GM21723 (cell line): ENCODE measurements around the gene CCDC68.

ENCODE experiments used
- ATAC-seq: cut with Tn5 transposase; IDR thresholded peaks from one replicate; pipeline ENCODE4 v1.9.1; 2021; ENCODE audit warnings: mild to moderate bottlenecking, moderate library complexity; ENCODE audit not compliant: unreplicated experiment

CCDC68 gene

DNA sequence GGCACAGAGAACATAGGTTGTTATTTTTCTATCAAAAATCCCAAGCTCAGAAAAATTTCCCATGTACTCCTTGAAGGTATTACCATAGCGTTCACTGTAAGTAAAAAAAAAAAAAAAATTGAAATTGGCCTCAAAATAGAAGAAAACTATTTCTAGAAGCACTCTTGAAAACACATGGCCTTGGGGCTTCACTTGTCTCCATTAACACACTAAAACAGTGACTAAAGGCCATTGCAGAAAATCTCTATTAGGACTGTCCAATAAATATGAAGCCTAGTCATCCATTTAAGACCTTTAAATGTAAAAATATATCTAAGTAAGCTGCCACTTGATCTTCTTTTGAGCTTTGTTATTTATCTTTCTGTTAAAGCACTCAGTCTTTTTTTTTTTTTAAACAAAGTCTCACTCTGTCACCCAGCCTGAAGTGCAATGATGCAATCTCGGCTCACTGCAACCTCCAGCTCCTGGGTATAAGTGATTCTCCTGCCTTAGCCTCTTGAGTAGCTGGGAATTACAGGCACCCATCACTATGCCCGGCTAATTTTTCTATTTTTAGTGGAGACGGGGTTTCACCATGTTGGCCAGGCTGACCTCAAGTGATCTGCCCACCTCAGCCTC, 35.8 kb downstream of the CCDC68 start:
- no peak for ATAC-seq

DNA sequence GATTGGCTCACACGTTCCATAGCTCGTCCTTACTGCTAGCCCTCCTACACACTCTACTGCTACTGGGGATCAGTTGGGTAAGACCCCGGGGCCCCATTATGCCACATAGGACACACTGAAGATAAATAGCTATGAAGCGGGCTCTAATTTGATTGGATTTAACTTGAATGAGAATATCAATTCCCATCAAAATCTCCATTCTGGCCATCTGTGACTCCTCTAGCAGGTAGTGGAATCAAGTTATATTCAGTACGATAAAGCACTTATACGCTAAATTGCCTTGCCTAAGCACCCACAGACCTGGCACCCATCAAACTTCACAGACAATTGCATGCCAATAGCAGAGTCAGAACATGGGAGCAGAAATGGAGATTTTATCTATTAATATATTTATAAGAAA, 39.8 kb downstream of the CCDC68 start:
- no peak for ATAC-seq

DNA sequence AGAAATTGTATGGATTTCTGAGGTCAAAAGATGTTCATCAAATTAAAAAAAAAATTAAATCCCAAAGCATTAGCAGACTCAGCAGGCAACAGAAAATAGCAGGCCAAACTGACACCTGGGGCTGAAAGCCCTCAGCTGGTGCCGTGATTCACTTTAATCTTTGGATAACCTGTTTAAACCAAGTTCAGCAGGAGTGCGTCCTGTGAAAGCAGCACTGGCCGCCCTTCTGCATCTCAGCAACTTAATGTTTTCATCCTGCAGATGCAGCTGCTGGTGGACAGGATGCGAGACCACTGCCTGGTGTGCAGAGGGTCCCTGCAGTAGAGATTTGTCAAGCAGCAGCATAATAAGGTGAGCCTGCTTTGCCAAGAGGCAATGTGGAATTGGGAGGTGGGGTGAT, 41.2 kb downstream of the CCDC68 start:
- ATAC-seq: no peak

DNA sequence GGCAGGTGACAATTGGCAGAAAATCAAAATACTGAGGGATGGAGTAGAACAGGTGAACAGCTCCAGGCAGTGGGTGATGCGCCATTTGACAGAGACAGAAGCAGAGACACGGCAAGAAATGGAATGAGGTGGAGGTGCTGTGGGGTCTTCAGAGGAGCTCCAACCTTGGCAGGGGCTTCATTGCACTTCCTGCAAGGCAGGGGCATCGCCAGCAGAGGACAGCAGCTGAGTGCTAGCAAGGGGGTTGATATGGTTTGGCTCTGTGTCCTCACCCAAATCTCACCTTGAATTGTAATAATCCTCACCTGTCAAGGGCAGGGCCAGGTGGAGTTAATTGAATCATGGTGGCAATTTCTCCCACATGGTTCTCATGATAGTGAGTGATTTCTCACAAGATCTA, 42.8 kb downstream of the CCDC68 start:
- ATAC-seq: no peak

DNA sequence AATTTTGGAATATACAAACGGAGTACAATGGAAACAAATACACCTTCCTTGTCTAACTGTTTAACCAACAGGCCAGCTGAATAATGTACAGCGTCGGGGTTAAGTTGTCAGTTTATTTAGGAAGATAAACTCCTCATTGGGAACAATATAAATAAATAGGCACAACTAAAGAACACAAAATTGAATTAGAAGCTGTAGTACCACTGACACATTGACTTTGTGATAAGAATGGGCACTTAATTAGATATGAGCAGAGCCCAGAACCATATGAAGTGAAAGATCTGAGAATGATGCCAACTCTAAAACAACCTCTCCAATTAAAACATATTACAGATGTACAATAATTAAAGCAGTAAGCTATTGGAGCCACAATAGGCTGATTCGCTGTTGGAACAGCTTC, 44.4 kb downstream of the CCDC68 start:
- no peak for ATAC-seq

DNA sequence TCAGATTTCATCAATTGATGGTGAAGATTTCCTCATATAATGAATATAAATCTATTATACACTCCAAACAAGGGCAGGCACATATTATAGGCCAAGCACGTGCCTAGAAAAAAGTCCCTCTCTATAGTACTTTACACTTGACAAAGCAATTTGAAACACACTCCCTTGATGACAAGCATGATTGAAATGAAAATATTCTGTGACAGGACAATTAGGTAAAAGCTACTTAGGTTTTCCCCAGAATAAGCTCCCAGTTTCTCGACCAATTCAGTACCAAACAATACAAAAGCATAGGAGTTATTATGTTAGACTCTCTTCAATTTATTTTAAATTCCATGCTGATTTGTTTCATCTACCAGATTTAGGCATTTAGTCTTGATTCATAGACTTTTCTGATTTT, 47.7 kb downstream of the CCDC68 start:
- ATAC-seq: no peak

DNA sequence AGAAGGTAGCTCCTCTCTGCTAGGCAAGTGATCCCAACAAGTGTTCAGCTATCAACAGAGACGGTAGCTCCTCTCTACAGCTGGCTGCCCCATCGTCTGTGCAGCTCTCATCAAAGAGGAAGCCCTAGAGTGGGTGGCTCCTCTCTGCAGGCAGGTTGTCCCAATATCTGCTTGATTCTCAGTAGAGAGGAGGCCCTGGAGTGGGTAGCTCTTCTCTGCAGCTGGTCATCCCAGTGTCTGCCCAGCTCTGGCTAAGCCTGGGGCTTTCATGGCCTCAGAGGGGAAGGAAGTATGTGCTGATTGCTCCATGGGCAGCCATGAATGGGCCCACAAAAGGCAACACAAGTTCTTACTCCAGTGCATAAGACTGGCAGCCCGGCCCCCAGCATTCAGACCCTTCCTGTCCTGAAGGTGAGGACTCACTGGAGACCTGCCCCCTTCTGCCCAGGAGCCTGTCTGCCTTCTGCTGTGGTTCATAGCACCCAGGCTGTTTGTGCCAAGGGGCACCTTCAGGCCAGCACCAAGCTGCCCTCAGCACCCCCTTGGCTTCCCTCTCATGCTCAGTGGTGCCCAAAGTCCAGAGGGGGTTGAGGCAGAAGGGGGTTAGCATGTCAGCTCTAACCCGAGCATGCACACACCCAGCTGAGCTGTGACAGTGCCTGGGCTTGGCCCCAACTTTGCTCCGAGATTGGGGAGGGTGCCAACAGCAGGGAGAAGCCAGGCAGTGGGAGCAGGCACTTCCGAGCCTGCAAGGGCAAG, 48.9 kb downstream of the CCDC68 start:
- no peak for ATAC-seq

DNA sequence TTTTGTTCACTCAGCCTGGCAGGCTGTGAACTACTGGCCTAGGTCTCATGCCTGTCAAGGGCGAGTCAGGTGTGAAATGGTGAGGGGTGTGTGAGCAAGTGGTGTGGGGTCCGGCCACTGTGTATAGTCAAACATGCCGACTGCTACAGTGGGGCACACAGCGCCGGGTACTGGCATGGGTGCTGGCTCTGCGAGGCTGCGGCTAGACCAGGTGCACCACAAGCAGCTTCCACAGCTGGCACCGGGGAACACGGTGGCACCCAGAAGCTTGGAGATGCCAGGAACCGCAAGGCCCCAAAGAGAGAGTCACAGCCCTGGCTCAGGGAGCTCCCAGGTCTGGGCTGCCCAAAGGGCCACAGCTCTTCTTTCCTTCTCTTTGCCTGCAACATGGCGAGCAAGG, 49.7 kb downstream of the CCDC68 start:
- no peak for ATAC-seq

DNA sequence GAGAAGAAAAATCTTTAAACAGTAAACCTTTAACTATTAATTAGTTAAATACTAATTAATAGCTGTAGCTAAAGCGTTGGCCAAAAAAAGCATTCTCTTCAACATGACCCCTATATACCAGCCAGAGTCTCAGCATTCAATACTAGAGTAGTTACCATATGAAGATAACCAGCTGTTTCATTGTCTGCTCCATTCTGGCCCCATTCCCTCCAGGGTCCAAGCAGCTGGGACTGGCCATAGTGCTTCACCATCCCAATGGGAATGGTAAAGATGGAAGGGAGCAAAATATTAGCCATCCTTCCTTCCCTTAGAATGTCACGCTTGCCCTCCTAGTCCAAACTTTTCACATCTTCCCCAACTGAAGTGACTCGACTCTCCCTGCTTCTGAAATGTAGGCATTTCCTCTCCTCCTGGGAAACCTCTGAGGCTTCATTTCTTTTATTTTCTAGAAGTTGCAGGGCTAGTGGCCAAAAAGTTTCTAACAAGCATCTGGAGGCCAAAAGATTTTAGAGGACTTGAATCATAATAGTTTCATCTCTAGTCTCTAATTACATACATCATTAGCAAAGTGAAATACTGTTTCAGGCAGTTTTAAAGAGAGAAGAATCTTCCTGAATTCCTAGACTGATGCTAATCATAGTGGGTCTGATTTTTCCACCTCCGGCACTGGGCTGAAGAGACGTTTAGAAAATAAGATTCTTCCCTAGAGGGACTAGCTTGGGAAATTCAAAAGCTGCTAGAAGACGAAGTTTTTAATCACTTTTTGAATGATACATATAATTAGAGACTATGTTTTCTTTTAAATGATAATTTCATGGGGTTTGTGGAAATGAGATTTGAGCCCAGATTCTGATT, 52.7 kb downstream of the CCDC68 start:
- no peak for ATAC-seq

DNA sequence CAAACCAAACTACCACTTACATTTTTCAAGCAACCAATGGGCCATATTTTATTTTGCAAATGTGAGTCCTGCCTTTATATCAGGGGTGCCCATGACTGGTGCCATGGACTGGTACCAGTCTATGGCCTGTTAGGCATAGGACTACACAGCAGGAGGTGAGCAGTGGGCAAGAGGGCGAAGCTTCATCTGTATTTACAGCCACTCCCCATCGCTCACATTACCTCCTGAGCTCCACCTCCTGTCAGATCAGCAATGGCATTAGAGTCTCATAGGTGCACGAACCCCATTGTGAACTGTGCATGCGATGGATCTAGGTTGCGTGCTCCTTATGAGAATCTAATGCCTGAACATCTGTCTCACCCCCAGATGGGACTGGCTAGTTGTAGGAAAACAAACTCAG, 53.6 kb downstream of the CCDC68 start:
- no peak for ATAC-seq

DNA sequence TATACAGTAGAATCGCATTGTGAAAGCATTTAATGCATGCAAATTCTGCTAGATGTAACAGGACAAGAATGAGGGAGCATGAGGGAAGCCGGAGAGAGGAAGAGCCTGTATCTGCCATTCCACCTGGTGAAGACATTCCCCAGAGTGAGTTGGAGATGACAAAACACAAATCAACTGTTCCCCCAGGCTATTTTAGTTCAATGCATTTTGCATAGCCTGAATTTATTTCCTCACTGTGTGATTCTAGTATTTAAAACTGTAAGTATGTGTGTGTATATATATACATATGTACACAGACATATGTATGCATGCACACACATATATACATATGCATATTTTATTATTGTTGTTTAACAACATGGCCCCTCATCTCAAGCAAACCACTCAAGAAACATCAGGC, 54.7 kb downstream of the CCDC68 start:
- ATAC-seq: no peak

DNA sequence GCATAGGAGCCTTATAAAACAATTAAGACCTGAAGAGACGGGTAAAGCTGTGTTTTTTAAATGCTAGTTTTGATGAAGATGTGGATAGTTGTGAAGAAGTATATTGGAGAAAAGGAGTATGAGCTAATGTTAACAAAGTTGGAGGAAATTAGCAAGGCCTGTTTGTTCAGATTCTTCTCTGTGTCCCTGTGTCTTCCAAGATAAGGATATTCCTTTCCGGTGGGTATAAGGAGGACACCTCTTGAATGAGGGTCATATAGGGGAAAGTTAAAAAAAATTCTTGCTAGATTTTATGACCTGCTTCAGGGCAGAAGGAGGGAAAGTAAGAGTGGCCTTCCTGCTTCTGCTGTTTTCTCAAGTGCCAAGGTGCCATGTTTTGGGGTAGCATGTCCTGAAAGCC, 59.0 kb downstream of the CCDC68 start:
- no peak for ATAC-seq

DNA sequence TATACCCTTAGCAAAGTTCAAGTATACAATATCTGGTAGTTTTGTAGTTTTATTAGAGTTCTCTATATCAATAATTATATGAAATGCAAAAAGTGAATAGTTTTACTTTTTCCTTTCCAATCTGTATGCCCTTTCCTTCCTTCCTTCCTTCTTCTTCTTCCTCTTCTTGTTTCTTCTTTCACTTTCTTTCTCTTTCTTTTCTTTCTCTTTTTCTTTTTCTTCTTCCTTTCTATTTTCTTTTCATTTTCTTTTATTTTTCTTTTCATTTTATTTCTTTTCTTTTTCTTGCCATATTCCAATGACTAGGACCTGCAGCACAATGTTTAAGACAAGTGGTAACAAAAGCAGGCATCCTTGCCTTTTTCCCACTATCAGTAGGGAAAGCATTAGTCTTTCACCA, 59.8 kb downstream of the CCDC68 start:
- ATAC-seq: no peak

DNA sequence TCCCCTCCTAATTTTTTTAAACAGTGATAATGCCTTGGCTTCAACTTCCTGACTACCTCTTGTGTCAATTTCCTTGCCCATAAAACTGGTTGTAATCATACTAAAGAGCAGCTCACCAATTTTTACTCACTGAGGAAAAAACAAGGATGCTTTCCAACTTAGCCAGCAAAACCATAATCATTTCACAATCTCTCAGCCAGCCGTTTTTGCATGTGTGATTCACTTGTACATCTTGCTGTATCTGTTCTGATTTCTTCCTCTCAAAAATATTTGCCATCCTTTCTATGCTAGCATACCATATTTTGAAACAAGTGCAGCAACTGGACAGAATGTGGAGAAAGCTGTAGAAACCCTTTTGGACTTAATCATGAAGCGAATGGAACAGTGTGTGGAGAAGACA, 70.3 kb downstream of the CCDC68 start:
- ATAC-seq: no peak

DNA sequence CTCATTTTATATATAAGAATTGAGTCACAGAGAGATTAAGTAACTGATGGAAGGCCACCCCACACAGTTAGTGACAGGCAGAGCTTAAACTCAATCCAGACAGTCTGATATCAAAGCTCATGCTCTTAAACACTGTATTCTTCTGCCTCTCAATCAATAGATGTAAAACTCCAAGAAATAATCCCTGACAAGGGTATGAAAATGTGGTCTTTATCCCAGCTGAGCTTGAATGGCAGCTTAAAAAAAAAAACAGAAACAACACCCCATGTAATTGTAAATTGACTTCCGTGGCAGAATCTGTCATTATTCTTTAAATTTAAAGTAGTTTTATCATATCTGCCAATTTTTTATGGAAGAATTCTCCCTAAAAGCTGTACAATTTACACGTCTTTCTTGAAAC, 70.9 kb downstream of the CCDC68 start:
- no peak for ATAC-seq

DNA sequence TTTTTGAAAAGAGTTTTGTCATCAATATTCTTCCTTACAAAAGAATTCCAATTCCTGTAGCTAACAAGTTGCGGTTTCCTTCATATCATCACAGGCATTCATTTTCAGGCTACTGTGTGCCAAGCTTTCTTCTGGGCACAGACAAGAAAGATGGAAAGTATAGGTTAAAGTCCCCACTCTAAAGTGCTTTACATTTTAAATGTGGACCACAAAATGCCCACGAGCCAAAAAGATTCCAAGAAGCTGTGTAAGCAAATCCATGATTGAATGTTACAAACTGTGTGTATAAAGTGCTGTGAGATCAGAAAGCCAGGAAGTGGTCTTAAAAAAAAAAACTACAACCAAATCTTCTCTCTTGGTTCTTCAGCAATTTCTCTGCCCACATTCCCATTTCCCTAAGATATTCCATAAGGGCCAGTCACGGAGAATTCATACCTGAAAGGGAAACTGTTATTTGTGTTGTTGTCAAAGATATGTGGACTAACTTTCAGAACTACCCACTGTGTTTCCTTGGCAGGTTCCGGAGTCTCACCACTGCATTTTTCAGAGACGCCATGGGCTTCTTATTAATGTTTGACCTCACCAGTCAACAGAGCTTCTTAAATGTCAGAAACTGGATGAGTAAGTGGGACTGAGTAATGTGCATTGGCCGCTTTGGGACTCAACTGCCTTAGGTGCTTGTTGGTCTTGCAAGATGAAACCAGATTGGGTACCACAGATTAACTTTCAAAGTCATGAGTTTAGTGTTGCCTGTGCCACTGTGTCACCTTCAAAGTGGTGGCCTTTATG, 75.3 kb downstream of the CCDC68 start:
- no peak for ATAC-seq

DNA sequence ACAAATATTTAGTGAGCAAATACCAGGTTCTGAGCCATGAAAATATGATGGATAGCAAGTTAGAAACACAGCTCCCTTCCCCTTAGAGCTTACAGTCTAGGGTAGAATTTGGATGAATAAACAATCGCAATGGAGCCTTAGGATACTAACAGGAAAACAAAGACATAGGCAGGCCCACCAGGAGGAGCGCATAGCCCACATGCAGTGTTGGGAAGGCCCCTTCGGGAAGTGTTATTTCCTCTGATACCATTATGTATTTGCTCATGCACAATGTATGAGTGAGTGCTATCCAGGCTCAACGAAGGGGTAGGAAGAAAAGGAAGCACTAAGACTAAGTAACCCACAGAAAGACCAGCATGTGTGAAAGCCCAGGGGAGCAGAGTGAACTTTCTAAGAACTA, 76.9 kb downstream of the CCDC68 start:
- no peak for ATAC-seq

DNA sequence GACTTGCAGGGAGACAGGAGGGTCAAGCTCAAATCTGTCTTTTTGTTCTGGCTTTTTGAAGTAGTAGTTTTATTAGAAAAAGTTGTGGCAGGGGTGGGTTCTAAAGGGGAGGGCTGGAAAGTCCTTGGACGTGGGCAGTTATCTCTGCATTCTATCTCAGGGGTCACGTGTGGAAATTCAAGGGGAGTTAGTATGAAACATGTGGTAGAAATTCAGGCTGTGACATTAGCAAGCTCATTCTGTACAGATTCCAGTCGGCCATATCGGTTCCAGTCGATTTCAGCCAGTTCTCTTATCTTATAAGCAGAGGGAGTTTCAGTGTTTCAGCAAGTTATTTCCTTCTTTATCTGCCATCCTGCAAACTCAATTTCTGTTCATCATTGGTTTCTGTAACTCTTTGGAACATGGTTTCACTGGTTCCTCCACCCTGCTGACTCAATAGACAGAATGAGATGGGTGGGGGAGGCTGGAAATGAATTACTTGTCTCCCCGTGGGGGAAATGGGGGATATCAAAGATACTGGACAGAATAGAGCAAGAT, 78.0 kb downstream of the CCDC68 start:
- ATAC-seq: no peak

DNA sequence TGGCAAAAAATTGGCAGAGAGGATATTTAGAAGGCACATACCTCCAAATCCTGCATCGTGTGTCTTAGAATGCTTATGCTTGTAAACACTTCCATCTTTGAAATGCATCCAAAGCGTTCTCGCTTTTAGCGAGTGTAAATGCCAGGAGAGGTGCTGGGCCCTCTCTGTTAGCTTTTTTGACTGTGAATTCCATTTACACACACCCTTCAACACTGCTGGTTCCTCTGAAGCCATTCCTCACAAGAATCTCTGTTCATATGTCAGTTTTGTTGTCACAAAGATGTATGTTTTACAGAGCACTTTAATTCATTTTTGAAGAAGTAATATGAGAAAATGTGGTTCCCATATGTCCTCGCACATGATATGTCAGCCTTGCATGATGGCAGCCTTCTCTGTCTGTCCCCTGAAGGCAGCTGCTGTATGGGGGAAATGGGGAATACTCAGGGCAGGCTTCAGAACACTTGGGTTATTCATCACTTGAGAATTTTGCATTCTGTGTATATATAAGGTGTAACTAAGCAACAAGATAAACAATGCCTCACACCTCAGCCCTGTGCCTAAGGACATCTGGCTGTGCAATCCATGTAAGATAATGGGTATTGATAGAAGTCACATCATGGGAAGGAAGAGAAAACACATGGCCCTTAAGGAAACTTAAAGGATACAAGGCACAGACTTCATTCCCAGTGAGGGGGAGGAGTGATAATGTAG, 78.7 kb downstream of the CCDC68 start:
- ATAC-seq: no peak

DNA sequence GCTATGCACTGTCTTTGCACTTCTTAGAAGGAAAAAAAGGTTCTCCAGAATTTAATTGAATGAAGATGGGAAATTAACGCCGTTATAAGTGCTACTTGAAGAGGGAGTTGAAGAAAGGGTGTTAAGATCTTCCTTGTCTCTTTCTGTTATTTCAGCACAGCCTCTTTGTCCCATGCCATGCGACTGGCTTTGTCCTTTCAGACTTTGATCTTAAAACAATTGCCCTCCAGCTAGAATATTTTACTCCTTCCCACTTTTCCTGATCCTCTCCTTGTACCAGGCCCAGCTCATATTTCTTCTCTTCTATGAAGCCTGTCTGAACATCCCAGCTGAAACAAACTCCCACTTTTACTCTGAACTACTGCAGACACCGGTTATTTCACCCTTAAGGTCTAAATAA, 79.6 kb downstream of the CCDC68 start:
- ATAC-seq: no peak
